ENCODE results near the gene CACNA1F. TPM values are rescaled to one million over a fixed set of nuclear protein-coding genes. Genes with fewer than 3 reads are reported as not detected.

Gene CACNA1F
- total and polyA plus RNA-seq, 10 of the 15 experiments (the other 5 are each of a cell fraction or from before 2014, with no cell fraction given), result 0.01 to 0.32 (median 0.05) TPM; not detected in 5

DNA sequence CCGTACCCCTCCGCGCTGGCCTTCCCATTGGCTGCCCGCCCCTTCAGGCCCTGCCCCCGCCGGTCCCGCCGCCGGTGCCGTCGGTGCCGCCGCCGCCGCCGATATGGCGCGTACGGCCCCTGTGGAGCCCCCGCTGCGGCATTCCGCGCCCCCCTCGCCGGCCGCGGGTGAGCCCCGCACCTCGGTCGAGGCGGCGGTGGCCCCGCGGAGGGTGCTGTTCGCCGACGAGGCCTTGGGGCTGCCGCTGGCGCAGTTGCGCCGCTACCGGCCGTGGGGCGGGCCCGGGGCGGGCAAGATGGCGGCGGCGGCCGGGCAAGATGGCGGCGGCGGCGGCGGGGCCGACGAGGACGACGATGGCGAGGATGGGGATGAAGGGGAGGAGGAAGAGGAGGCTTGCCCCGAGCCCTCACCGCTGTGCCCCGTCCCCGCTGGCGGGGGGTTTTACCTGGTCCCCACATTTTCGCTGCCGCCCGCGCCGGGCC, 36.7 kb upstream of the CACNA1F start, which contains the start of gene PPP1R3F:
PPP1R3F (plus strand) TSS at position 27 of the 482 bp plus-strand sequence; CDS start at position 104, 77 bp downstream.
- Histone ChIP-seq H3K27ac (ENCODE audit: control insufficient read depth, insufficient read depth) (peak within 1 kb of the TSS; percentile 91), H3K4me1 (ENCODE audit: control insufficient read depth, insufficient read depth, low read length) (peaks cover 4% of the 10 kb centered on the region; the same call in 1 of the 2 replicates), H3K79me2 (ENCODE audit: control insufficient read depth, insufficient read depth, low read length) (peaks cover 15% of the 10 kb centered on the region), H2AFZ (ENCODE audit: control insufficient read depth, low read depth, low read length) (peak within 1 kb of the TSS; percentile 86), H3K36me3 (ENCODE audit: control insufficient read depth in 2 of 2, insufficient read depth in 2 of 2, low read length in 1 of 2) (no peaks in the 10 kb centered on the region), H3K9ac (ENCODE audit: control insufficient read depth, insufficient read depth, low read length) (peak within 1 kb of the TSS; percentile 79), H3K27me3 (replicated peaks in 1 of 2; ENCODE audit: control insufficient read depth in 2 of 2, insufficient read depth in 2 of 2, low read length in 1 of 2) (no peaks in the 10 kb centered on the region), H4K20me1 (ENCODE audit: control insufficient read depth, insufficient read depth) (no peaks in the 10 kb centered on the region), H3K9me3 (replicated peaks; ENCODE audit: control insufficient read depth, insufficient read depth, low read length) (no peaks in the 10 kb centered on the region; the same call in 2 of the 3 replicates), H3K4me3 (peak within 1 kb of the TSS; percentile 73), H3K4me2 (ENCODE audit: control insufficient read depth, insufficient read depth) (peak within 1 kb of the TSS; percentile 96)
- ATAC-seq, result peak; percentile 11
- 60% methylated on average over 30 of the region's 70 CpGs for WGBS (ENCODE audit: insufficient coverage, insufficient replicate concordance, low lambda C conversion rate, missing lambda C conversion rate)
- intact Hi-C loops (cut with micrococcal nuclease; ENCODE audit: unreplicated experiment), result loop anchor here (2.0 kb wide), 1 partner anchor 79 kb away; no protein-coding TSS in a partner anchor
- SMC1A ChIA-PET (ENCODE audit: uncharacterized antibody, unreplicated experiment), result interaction anchor here (1.3 to 2.8 kb wide), 2 partner anchors 79 to 103 kb away, joined by 3 to 14 read pairs; no protein-coding TSS in a partner anchor
- RAD21 ChIA-PET (ENCODE audit: unreplicated experiment), result interaction anchor here (0.7 to 2.4 kb wide), 7 partner anchors 33 to 128 kb away, joined by 3 to 19 read pairs (median 3); partner anchors contain the start of gene CCDC22
- POLR2A ChIA-PET, result interaction anchor here (0.9 to 1.4 kb wide), 4 partner anchors 103 to 267 kb away, joined by 3 to 7 read pairs (median 4); partner anchors contain the start of gene WDR45
- peak; percentile 94 for TF ChIP-seq YY1 (IDR thresholded peaks at IDR 0.05; ENCODE audit: low read depth, low read length)
- TF ChIP-seq IKZF1 (conservative IDR thresholded peaks at IDR 0.05), result peak; percentile 83
- TF ChIP-seq NR2C1 (IDR thresholded peaks at IDR 0.05), result peak; percentile 74
- TF ChIP-seq RUNX3 (IDR thresholded peaks at IDR 0.05; ENCODE audit: low read length), result no peak
- no peak for TF ChIP-seq STAT1 (conservative IDR thresholded peaks at IDR 0.05)
- 0 out of 2 replicates have a peak, but pooled peaks have one; percentile 66 for TF ChIP-seq GATAD2B (conservative IDR thresholded peaks at IDR 0.05; ENCODE audit: low read depth)
- TF ChIP-seq TAF1 (IDR thresholded peaks at IDR 0.05; ENCODE audit: borderline replicate concordance, low read depth, low read length), result peak; percentile 23; the same call in 1 of the 2 replicates
- TF ChIP-seq DPF2 (IDR thresholded peaks at IDR 0.05), result peak; percentile 63
- no peak for TF ChIP-seq CHD4 (IDR thresholded peaks at IDR 0.05)
- no peak for TF ChIP-seq NFXL1 (IDR thresholded peaks at IDR 0.05; ENCODE audit: borderline replicate concordance)
- no peak for TF ChIP-seq NFIC (IDR thresholded peaks at IDR 0.05; ENCODE audit: low read depth, low read length)
- TF ChIP-seq POLR2A (IDR thresholded peaks at IDR 0.05; ENCODE audit: low read depth, low read length), result peak; percentile 87
- no peak for TF ChIP-seq PAX5 (IDR thresholded peaks at IDR 0.05; ENCODE audit: borderline replicate concordance, low read depth, low read length)
- peak; percentile 56 for TF ChIP-seq BACH1 (IDR thresholded peaks at IDR 0.05; ENCODE audit: borderline replicate concordance)
- TF ChIP-seq NR2C2 (IDR thresholded peaks at IDR 0.05; ENCODE audit: borderline replicate concordance, control insufficient read depth, insufficient read length, low read depth), result no peak
- TF ChIP-seq LARP7 (IDR thresholded peaks at IDR 0.05), result peak; percentile 53; the same call in 1 of the 2 replicates
- no peak for TF ChIP-seq FOXK2 (IDR thresholded peaks at IDR 0.05)
- no peak for DNase-seq (ENCODE audit: low read depth, low spot score)
- in situ Hi-C loops (cut with MboI), result loop anchor here (5.0 kb wide), 1 partner anchor 78 kb away; no protein-coding TSS in a partner anchor
- CTCF ChIA-PET, result interaction anchor here (0.8 to 2.4 kb wide), 5 partner anchors 77 to 607 kb away, joined by 3 to 18 read pairs (median 4); no protein-coding TSS in a partner anchor
- BruUV-seq (replicated peaks), result no TSS peak
- no peak for FAIRE-seq

Data from GM12878 (cell line).